ENCODE measurements around the gene PRAC2. TPM values are rescaled to one million over a fixed set of nuclear protein-coding genes. Genes with fewer than 3 reads are reported as not detected.

The PRAC2 gene
- total RNA-seq, 1 donor from 2014 or later: not detected

GRCh38 chr17:48748718-48749566 is 26.0 kb downstream of the PRAC2 start:
- no peak overlapping the region for H3K27ac Mint-ChIP-seq (ENCODE audit: unreplicated experiment)
- H3K4me1 Mint-ChIP-seq (ENCODE audit: low read depth, unreplicated experiment): peaks cover 11% of the 10 kb centered on the region
- H3K36me3 Mint-ChIP-seq (ENCODE audit: unreplicated experiment): no peaks in the 10 kb centered on the region
- DNase-seq: no peak
- no peak for TF ChIP-seq CTCF (IDR thresholded peaks at IDR 0.05; ENCODE audit: partially characterized antibody, unreplicated experiment)
- no peak overlapping the region for H3K4me3 Mint-ChIP-seq (ENCODE audit: unreplicated experiment)
- H3K27me3 Mint-ChIP-seq (ENCODE audit: unreplicated experiment): peaks cover 61% of the 10 kb centered on the region
- H3K9me3 Mint-ChIP-seq (ENCODE audit: unreplicated experiment): peaks cover 11% of the 10 kb centered on the region

- H3K27ac Mint-ChIP-seq (ENCODE audit: unreplicated experiment): no peak overlapping the region
- H3K9me3 Mint-ChIP-seq (ENCODE audit: unreplicated experiment): peaks cover 11% of the 10 kb centered on the region
- no peak for DNase-seq
- H3K4me3 Mint-ChIP-seq (ENCODE audit: unreplicated experiment): no peak overlapping the region
- peaks cover 11% of the 10 kb centered on the region for H3K4me1 Mint-ChIP-seq (ENCODE audit: low read depth, unreplicated experiment)
- peaks cover 60% of the 10 kb centered on the region for H3K27me3 Mint-ChIP-seq (ENCODE audit: unreplicated experiment)
- no peaks in the 10 kb centered on the region for H3K36me3 Mint-ChIP-seq (ENCODE audit: unreplicated experiment)
- no peak for TF ChIP-seq CTCF (IDR thresholded peaks at IDR 0.05; ENCODE audit: partially characterized antibody, unreplicated experiment)
These were observed 26.9 kb downstream of the PRAC2 start for GRCh38 chr17:48749621-48750553.

- no peak for TF ChIP-seq CTCF (IDR thresholded peaks at IDR 0.05; ENCODE audit: partially characterized antibody, unreplicated experiment)
- H3K36me3 Mint-ChIP-seq (ENCODE audit: unreplicated experiment): no peaks in the 10 kb centered on the region
- DNase-seq: no peak
- no peak overlapping the region for H3K27ac Mint-ChIP-seq (ENCODE audit: unreplicated experiment)
- H3K4me3 Mint-ChIP-seq (ENCODE audit: unreplicated experiment): no peak overlapping the region
- H3K9me3 Mint-ChIP-seq (ENCODE audit: unreplicated experiment): peaks cover 11% of the 10 kb centered on the region
- H3K4me1 Mint-ChIP-seq (ENCODE audit: low read depth, unreplicated experiment): peaks cover 11% of the 10 kb centered on the region
- peaks cover 56% of the 10 kb centered on the region for H3K27me3 Mint-ChIP-seq (ENCODE audit: unreplicated experiment)
These were observed 28.2 kb downstream of the PRAC2 start for GRCh38 chr17:48751172-48751571.

- DNase-seq: no peak
- peaks cover 51% of the 10 kb centered on the region for H3K27me3 Mint-ChIP-seq (ENCODE audit: unreplicated experiment)
- H3K4me1 Mint-ChIP-seq (ENCODE audit: low read depth, unreplicated experiment): peaks cover 11% of the 10 kb centered on the region
- H3K4me3 Mint-ChIP-seq (ENCODE audit: unreplicated experiment): no peak overlapping the region
- no peak for TF ChIP-seq CTCF (IDR thresholded peaks at IDR 0.05; ENCODE audit: partially characterized antibody, unreplicated experiment)
- H3K27ac Mint-ChIP-seq (ENCODE audit: unreplicated experiment): no peak overlapping the region
- H3K36me3 Mint-ChIP-seq (ENCODE audit: unreplicated experiment): no peaks in the 10 kb centered on the region
- H3K9me3 Mint-ChIP-seq (ENCODE audit: unreplicated experiment): peaks cover 11% of the 10 kb centered on the region
These were observed 28.9 kb downstream of the PRAC2 start for GRCh38 chr17:48751733-48752398.
